Subcutaneous adipose tissue (tissue), 4 donors: ENCODE results near the gene NKX1-1. TPM values are rescaled to one million over a fixed set of nuclear protein-coding genes. Genes with fewer than 3 reads are reported as not detected.

ENCODE experiments used
- total RNA-seq, 4 donors: library from RNA; depleted of rRNA; stranded (reverse); fragments of >200 nt; gene quantifications; one replicate each; pipeline ENCODE4 v1.1.0, GENCODE V29; 2016
- TF ChIP-seq, protein P1 (sequence below): fragments of 450-650 bp; IDR thresholded peaks from one replicate; pipeline ENCODE4 v1.5.1; 2016; ENCODE audit warnings: low read depth, mild to moderate bottlenecking, control low read depth, antibody characterized with exemption, moderate library complexity

Gene NKX1-1
- total RNA-seq, 4 donors from 2014 or later: not detected

DNA sequence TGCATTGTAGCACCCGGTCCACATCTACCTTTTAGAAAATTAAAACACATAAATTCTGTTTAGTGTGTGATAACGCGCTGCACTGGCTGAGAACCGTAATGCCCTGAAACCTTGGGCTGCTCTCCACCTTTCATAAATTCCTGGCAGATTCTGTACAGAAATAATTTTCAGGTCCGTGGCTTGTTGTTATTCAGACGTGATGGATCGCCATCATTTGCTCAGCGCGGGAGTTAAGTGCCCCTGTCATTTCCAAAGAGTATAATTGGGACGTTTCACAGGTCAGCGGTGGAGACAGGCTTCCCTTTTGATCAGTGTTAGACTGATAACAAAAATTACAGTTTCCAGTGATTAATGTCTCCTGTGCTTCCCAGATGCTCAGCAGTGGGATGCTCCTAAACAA is 42.7 kb downstream of the NKX1-1 start:
- TF ChIP-seq, protein P1, sequence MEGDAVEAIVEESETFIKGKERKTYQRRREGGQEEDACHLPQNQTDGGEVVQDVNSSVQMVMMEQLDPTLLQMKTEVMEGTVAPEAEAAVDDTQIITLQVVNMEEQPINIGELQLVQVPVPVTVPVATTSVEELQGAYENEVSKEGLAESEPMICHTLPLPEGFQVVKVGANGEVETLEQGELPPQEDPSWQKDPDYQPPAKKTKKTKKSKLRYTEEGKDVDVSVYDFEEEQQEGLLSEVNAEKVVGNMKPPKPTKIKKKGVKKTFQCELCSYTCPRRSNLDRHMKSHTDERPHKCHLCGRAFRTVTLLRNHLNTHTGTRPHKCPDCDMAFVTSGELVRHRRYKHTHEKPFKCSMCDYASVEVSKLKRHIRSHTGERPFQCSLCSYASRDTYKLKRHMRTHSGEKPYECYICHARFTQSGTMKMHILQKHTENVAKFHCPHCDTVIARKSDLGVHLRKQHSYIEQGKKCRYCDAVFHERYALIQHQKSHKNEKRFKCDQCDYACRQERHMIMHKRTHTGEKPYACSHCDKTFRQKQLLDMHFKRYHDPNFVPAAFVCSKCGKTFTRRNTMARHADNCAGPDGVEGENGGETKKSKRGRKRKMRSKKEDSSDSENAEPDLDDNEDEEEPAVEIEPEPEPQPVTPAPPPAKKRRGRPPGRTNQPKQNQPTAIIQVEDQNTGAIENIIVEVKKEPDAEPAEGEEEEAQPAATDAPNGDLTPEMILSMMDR: no peak

DNA sequence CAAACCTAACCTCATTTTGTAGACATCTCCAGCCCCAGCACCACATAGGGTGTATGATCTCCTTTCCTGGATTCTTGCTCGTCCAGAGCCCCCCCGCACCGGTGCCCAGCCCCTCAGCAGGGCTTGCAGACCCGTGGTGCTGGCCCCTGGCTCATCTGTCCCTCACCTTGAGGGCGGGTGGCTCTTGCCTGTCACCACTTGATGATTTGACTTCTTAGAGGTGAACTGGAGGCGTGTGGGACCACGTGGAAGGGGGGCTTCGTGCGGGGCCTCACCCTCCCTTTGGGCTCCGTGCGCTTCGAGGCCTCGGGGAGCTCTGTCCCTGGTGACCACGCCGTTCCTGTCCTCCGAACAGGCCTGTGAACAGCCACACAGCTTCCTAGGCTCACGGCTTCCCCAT is 43.7 kb downstream of the NKX1-1 start:
- TF ChIP-seq, protein P1: no peak

DNA sequence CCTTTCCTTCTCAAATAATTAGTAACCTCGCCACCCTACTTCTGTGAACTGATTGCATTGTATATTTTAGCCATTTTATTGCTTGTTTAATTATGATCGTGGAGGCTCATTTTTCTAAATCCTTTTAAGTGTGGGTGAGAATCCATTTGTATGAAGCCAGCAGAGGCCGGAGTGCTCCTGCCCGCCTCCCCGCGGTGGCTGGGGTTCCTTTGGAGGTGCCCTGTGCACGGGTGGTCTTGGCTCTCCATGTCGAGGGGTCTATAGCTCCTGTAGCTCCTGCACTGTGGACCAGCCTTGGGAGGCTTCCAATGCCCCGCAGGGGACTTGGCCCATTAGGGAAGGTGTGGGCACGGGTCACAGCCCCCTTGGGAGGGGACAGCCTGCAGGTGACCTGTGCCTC is 44.2 kb downstream of the NKX1-1 start:
- TF ChIP-seq, protein P1: no peak

DNA sequence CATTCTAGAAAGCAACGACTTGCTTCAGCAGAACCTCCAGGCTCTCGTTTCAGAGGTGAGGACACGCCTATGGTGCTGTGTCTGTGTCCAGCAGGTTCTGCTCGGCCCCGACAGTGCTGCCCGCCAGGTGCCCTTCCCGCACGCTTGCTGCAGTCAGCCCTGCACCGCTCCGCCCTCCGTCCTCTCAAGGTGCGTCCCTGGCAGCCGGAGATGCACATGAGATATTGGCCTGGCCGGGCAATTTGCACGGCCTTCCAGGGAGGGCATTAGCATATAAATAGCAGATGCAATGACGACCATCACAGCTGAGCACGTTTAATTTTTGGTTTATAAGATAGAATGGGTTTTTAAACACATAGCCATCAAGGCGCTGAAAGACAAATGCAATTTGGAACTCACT is 44.8 kb downstream of the NKX1-1 start:
- TF ChIP-seq, protein P1: no peak

DNA sequence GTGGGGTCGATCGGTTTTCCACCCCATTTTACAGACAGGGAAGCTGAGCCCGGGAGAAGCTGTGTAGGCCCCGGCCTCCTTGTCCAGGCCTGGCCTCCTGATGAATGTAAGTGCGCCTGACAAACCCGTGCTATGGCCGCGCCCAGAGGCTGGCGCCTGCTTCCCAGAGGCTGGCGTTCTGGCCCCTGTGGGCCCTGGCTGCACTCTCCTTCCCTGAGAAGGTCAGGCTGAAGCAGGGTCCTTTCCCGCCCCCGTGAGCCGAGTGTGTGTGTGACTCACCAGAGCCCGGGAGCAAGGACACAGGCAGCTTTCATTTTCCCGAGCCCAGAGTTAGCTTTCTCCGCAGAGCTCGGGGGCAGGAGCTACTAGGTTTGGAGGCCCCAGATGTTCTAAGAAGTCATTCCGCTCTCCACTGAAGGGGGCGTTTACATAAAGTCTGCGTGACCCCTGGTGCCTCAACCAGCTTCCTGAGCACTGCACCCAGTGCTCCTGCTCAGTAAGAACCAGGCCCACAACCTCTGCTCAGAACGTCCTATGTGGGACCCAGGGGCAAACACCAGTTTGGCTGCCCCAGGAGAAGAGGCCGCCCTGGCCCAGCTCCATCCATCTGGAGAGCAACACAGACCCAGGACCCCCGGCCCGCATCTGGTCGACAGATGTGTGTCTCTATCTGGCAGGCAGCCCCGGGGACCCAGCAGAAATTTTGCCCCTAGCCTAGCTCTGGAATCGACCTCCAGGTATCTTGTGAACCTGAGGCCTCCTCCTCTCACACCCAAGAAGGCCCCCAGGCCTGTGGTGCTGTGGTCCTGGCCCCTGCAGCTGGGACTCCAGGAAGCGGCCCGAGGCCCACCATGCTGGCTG is 45.6 kb downstream of the NKX1-1 start:
- TF ChIP-seq, protein P1: no peak

DNA sequence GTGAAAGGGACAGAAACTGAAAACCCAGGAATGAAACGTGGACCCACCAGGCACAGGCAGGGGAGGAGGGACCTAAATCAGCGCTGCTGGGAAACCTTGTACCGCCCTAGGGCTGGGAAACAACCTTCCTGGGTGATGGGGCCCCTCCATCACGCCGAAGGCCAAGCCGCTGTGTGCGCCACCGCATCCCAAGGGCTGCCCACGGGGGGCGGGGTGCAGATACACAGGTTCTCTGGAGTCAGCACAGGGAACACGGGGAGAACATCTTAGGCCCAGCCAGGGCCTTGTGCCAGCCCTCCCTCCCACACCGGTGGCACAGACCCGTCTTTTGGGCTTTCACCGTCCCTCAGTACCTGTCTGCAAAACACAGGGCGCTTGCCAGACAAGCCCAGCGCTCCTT is 46.3 kb downstream of the NKX1-1 start:
- TF ChIP-seq, protein P1: no peak

DNA sequence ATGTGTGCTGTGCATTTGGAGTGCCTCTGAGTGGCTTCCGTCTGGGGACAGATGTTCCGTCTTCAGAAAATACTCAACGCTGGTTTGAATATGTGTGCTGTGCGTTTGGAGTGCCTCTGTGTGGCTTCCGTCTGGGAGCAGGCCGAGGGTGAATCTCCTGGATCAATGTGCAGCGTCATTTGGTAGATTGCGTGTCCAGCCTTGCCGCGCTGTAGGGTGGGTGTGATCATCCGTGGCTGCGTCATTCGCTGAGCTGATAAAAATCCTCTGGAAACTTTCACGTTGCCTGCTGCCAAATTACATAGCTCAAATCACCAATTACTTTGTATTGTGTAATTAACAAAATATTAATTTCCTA is 47.1 kb downstream of the NKX1-1 start:
- TF ChIP-seq, protein P1: no peak
